K562 (cell line): ENCODE results near the gene NELL1. TPM values are rescaled to one million over a fixed set of nuclear protein-coding genes. Genes with fewer than 3 reads are reported as not detected.

Experiments
- ATAC-seq: fragments of 200-7000 bp; cut with Tn5 transposase; 3 replicates; pipeline ENCODE4 v1.9.1; 2020; ENCODE audit warnings: moderate library complexity
- BruUV-seq: library from RNA; stranded (reverse); fragments of 400-500 nt; replicated peaks from 2 replicates; lab custom pipeline; 2021; lab: Mats Ljungman, UMichigan
- CTCF ChIA-PET: fragments of 300-600 bp; formaldehyde crosslinking; extraction: SDS; loops from one replicate; lab custom pipeline; 2021; ENCODE audit warnings: low intra/inter-chr PET ratio; lab: Yijun Ruan, JAX
- POLR2A ChIA-PET: fragments of 300-600, 350-650 bp; sonication (Branson Sonifier 250); formaldehyde crosslinking; extraction: SDS; loops from one replicate; lab custom pipeline; 2021; ENCODE audit warnings: antibody characterized with exemption, inconsistent platforms; lab: Yijun Ruan, JAX
- DNase-seq, 4 experiments: peaks; one replicate each; pipeline versions ENCODE4 v3.0.0 to v3.0.0-alpha.2; 2011 to 2018; ENCODE audit warnings: low spot score in 3 of 4, mixed read lengths in 3 of 4; ENCODE audit errors: extremely low read depth in 1 of 4
- FAIRE-seq: peaks from 2 replicates; lab custom pipeline; 2011; peaks lifted over from hg19 to GRCh38; lab: Jason Lieb, UNC
- H2AFZ ChIP-seq: 2 replicates; pipeline ENCODE4 v1.6.0; 2011; ENCODE audit warnings: low read depth, low read length, control low read depth, inconsistent platforms
- H3K27ac ChIP-seq: fragments of 200-600 bp; 3 replicates; pipeline ENCODE4 v1.8.0; 2011; ENCODE audit warnings: low read depth, mild to moderate bottlenecking, control low read depth, inconsistent platforms, low read length, moderate library complexity, mixed read lengths; ENCODE audit errors: extremely low read depth
- H3K27me3 ChIP-seq, 2 experiments: fragments of 300-600 bp in 1 of 2; 2 replicates in 1 of 2; 3 replicates in 1 of 2; pipeline versions ENCODE4 v1.6.0 to v1.8.0; 2011; ENCODE audit warnings: inconsistent platforms in 2 of 2, low read length in 2 of 2, mild to moderate bottlenecking in 1 of 2, mixed read lengths in 1 of 2, moderate library complexity in 1 of 2; ENCODE audit not compliant: control insufficient read depth in 2 of 2, insufficient read depth in 2 of 2
- H3K36me3 ChIP-seq: fragments of 300-600 bp; 3 replicates; pipeline ENCODE4 v1.8.0; 2011; ENCODE audit warnings: mild to moderate bottlenecking, low read length, inconsistent platforms; ENCODE audit not compliant: control insufficient read depth, insufficient read depth
- H3K4me1 ChIP-seq, 2 experiments: fragments of 200-600 bp in 1 of 2; replicated peaks in 1 of 2; 2 replicates in 1 of 2; 3 replicates in 1 of 2; pipeline versions ENCODE4 v1.5.1 to v1.8.0; 2011; ENCODE audit warnings: inconsistent platforms in 2 of 2, low read length in 2 of 2, mild to moderate bottlenecking in 1 of 2, mixed read lengths in 1 of 2, moderate library complexity in 1 of 2; ENCODE audit not compliant: control insufficient read depth in 2 of 2, insufficient read depth in 2 of 2
- H3K4me2 ChIP-seq: 2 replicates; pipeline ENCODE4 v1.6.1; 2011; ENCODE audit warnings: low read length, control low read depth, inconsistent platforms, mixed read lengths; ENCODE audit not compliant: insufficient read depth
- H3K4me3 ChIP-seq: fragments of 200-600 bp; sonication (generic), shearing (Covaris generic); 2 replicates; pipeline ENCODE4 v1.5.1; 2016; ENCODE audit warnings: control low read depth, inconsistent platforms
- H3K79me2 ChIP-seq: fragments of 200-600 bp; 3 replicates; pipeline ENCODE4 v1.8.0; 2011; ENCODE audit warnings: low read length, inconsistent platforms; ENCODE audit not compliant: control insufficient read depth, insufficient read depth
- H3K9ac ChIP-seq, 2 experiments: 2 replicates each; pipeline versions ENCODE4 v1.6.0 to v1.6.1; 2011; ENCODE audit warnings: low read depth in 2 of 2, low read length in 2 of 2, control low read depth in 1 of 2, inconsistent platforms in 1 of 2, mild to moderate bottlenecking in 1 of 2, mixed read lengths in 1 of 2; ENCODE audit not compliant: insufficient read depth in 1 of 2
- H3K9me1 ChIP-seq: one replicate; pipeline ENCODE4 v1.6.0; 2011; ENCODE audit warnings: inconsistent platforms, mild to moderate bottlenecking, low read length, moderate library complexity; ENCODE audit not compliant: control insufficient read depth, insufficient read depth
- H3K9me3 ChIP-seq: replicated peaks from 2 replicates; pipeline ENCODE4 v1.5.1; 2011; ENCODE audit warnings: low read depth, low read length, inconsistent platforms; ENCODE audit not compliant: control insufficient read depth, insufficient read depth
- H4K20me1 ChIP-seq: replicated peaks from 2 replicates; pipeline ENCODE4 v1.6.1; 2011; ENCODE audit warnings: low read length, inconsistent platforms, mixed read lengths; ENCODE audit not compliant: control insufficient read depth, insufficient read depth
- ARID2 ChIP-seq: fragments of 450-650 bp; IDR thresholded peaks from 2 replicates; pipeline ENCODE4 v1.6.1; 2017; ENCODE audit warnings: antibody characterized with exemption, mild to moderate bottlenecking
- ASH1L ChIP-seq: fragments of 450-650 bp; IDR thresholded peaks from 2 replicates; pipeline ENCODE4 v1.6.1; 2018; ENCODE audit warnings: borderline replicate concordance, mild to moderate bottlenecking, low read depth; ENCODE audit not compliant: partially characterized antibody
- ATF1 ChIP-seq, 2 experiments: fragments of 450-650 bp in 1 of 2; IDR thresholded peaks; 2 replicates each; pipeline ENCODE4 v1.6.1; 2016; ENCODE audit warnings: missing compliant biosample characterization in 1 of 2, missing genetic modification characterization in 1 of 2
- BMI1 ChIP-seq: fragments of 150-350 bp; IDR thresholded peaks from 2 replicates; pipeline ENCODE4 v1.6.1; 2014; ENCODE audit warnings: low read length
- CCAR2 ChIP-seq: fragments of 200-400 bp; formaldehyde crosslinking; IDR thresholded peaks from 2 replicates; pipeline ENCODE4 v1.6.1; 2017; ENCODE audit warnings: mild to moderate bottlenecking, low read depth, low read length
- HDAC6 ChIP-seq: IDR thresholded peaks from 2 replicates; pipeline ENCODE4 v1.6.1; 2012; ENCODE audit warnings: low read depth, mild to moderate bottlenecking, control low read depth, inconsistent platforms, low read length, moderate library complexity
- IRF2 ChIP-seq: sonication (generic); formaldehyde crosslinking; IDR thresholded peaks from 2 replicates; pipeline ENCODE4 v1.8.1; 2022; ENCODE audit warnings: mild to moderate bottlenecking, missing genetic modification reagents
- JUND ChIP-seq, 2 experiments: IDR thresholded peaks; 2 replicates in 1 of 2; 3 replicates in 1 of 2; pipeline ENCODE4 v1.6.1; 2011; ENCODE audit warnings: borderline replicate concordance in 2 of 2, low read depth in 2 of 2, low read length in 2 of 2, improper control_type of control experiment in 1 of 2, missing biosample characterization in 1 of 2, missing genetic modification characterization in 1 of 2, missing genetic modification reagents in 1 of 2
- MIER1 ChIP-seq: fragments of 450-650 bp; IDR thresholded peaks from 2 replicates; pipeline ENCODE4 v1.6.1; 2016; ENCODE audit warnings: antibody characterized with exemption, mild to moderate bottlenecking, low read depth
- NONO ChIP-seq, 2 experiments: fragments of 200-400 bp in 1 of 2; fragments of 450-650 bp in 1 of 2; formaldehyde crosslinking in 1 of 2; IDR thresholded peaks; 2 replicates each; pipeline ENCODE4 v1.6.1; 2017; ENCODE audit warnings: low read depth in 2 of 2, mild to moderate bottlenecking in 2 of 2, moderate library complexity in 2 of 2, low read length in 1 of 2
- SAFB2 ChIP-seq: fragments of 200-400 bp; formaldehyde crosslinking; IDR thresholded peaks from 2 replicates; pipeline ENCODE4 v1.6.1; 2018; ENCODE audit warnings: borderline replicate concordance, low read length, low read depth, moderate library complexity; ENCODE audit not compliant: severe bottlenecking
- SLC30A9 ChIP-seq: fragments of 250-450 bp; sonication (Bioruptor Pico); IDR thresholded peaks from 2 replicates; pipeline ENCODE4 v1.8.0; 2022; ENCODE audit warnings: mild to moderate bottlenecking, moderate library complexity
- SOX6 ChIP-seq: fragments of 450-650 bp; IDR thresholded peaks from 2 replicates; pipeline ENCODE4 v1.6.1; 2014; ENCODE audit warnings: mild to moderate bottlenecking
- STAT6 ChIP-seq: sonication (generic); formaldehyde crosslinking; IDR thresholded peaks from 2 replicates; pipeline ENCODE4 v1.8.1; 2023; ENCODE audit warnings: mild to moderate bottlenecking, missing genetic modification reagents
- TSC22D4 ChIP-seq: fragments of 450-650 bp; IDR thresholded peaks from 2 replicates; pipeline ENCODE4 v1.6.1; 2016; ENCODE audit warnings: missing genetic modification characterization, missing biosample characterization, control low read depth
- XRCC5 ChIP-seq: fragments of 200-400 bp; formaldehyde crosslinking; IDR thresholded peaks from 2 replicates; pipeline ENCODE4 v1.6.1; 2017; ENCODE audit warnings: low read depth, mild to moderate bottlenecking, low read length
- ZC3H11A ChIP-seq: IDR thresholded peaks from 2 replicates; pipeline ENCODE4 v1.6.1; 2012; ENCODE audit warnings: low read depth, low read length, improper control_type of control experiment
- ZNF347 ChIP-seq: fragments of 450-650 bp; formaldehyde crosslinking; IDR thresholded peaks from 2 replicates; pipeline ENCODE4 v1.4.0; 2020; ENCODE audit warnings: low read depth, mild to moderate bottlenecking, moderate library complexity
- WGBS: fragments of 100-300 bp; shearing (Covaris generic); methylation state at CpG from one replicate; pipeline ENCODE4 v1.1.6; 2016; ENCODE audit warnings: low coverage, mixed read lengths; ENCODE audit not compliant: insufficient coverage; ENCODE audit errors: missing lambda C conversion rate; 5-methylcytosine and 5-hydroxymethylcytosine counted together
- in situ Hi-C: fragments of 300-500 bp; cut with MboI; formaldehyde crosslinking; loops from 4 replicates; pipeline ENCODE4 v1.15.0; 2018; ENCODE audit warnings: inconsistent platforms, mixed read lengths
- intact Hi-C: fragments of 100-400 bp; cut with micrococcal nuclease; formaldehyde crosslinking; loops from 2 replicates; pipeline ENCODE4 v1.14.2; 2022
- polyA plus RNA-seq, 8 experiments: library from polyadenylated mRNA; depleted of rRNA in 4 of 8; stranded (reverse) in 5 of 8; unstranded in 3 of 8; fragments of >200 nt; fragmentation: Nextera tagmentation in 2 of 8; fragmentation: Illumina TruSeq in 1 of 8; extraction: Ambion mirVana in 2 of 8; extraction: Trizol in 1 of 8; gene quantifications; 2 replicates each; pipeline versions ENCODE4 v1.2.1 to v1.2.3, GENCODE V29; 2011 to 2014; ENCODE audit warnings: inconsistent platforms in 1 of 8, missing spikeins in 1 of 8
- total RNA-seq, 7 experiments: library from RNA; depleted of rRNA in 6 of 7; stranded (reverse); fragments of >200 nt in 6 of 7; fragmentation: Illumina TruSeq in 2 of 7; extraction: Trizol in 2 of 7; gene quantifications; 2 replicates each; pipeline versions ENCODE4 v1.2.1 to v1.2.3, GENCODE V29; 2011 to 2021; ENCODE audit warnings: low replicate concordance in 1 of 7

Gene NELL1
- total and polyA plus RNA-seq, 9 of the 15 experiments (the other 6 are each of a cell fraction or from before 2014, with no cell fraction given), result not detected

- WGBS, result 10% methylated on average over 2 of the region's 3 CpGs
- no peaks in the 10 kb centered on the region for H3K9me1 ChIP-seq
- no peak overlapping the region for H3K27ac ChIP-seq
- POLR2A ChIA-PET, result no interaction called here
- no peaks in the 10 kb centered on the region for H3K4me1 ChIP-seq
- no peaks in the 10 kb centered on the region; the same call in 1 of the 2 replicates for H3K9me3 ChIP-seq
- CTCF ChIA-PET, result no interaction called here
- no peak overlapping the region for H3K4me3 ChIP-seq
- FAIRE-seq, result no peak
- in situ Hi-C loops, result no loop called here
- no peak overlapping the region for H3K4me2 ChIP-seq
- H3K9ac ChIP-seq, result no peak overlapping the region
- no peak for ATAC-seq
- TF ChIP-seq MIER1 (no peak), SLC30A9 (CRISPR knock-in tag) (no peak), HDAC6 (no peak), JUND (IDR thresholded peaks at IDR 0.05; ENCODE audit: borderline replicate concordance, low read depth, low read length) (no peak), JUND (tag; IDR thresholded peaks at IDR 0.05; ENCODE audit: borderline replicate concordance, low read depth, low read length) (no peak), ZC3H11A (no peak), SOX6 (no peak), ZNF347 (no peak), ASH1L (no peak), NONO (IDR thresholded peaks at IDR 0.05; ENCODE audit: low read depth in 2 of 2, low read length in 1 of 2) (no peak), CCAR2 (no peak), ARID2 (no peak), BMI1 (no peak), TSC22D4 (tag) (no peak), IRF2 (CRISPR knock-in tag) (no peak), ATF1 (CRISPR knock-in tag; IDR thresholded peaks at IDR 0.05) (no peak), ATF1 (tag; IDR thresholded peaks at IDR 0.05) (no peak), XRCC5 (no peak), SAFB2 (no peak), STAT6 (CRISPR knock-in tag) (no peak)
- TF ChIP-seq, all 486 proteins: peak for 0
- Histone ChIP-seq H3K79me2 (no peaks in the 10 kb centered on the region), H2AFZ (no peak overlapping the region), H4K20me1 (no peaks in the 10 kb centered on the region), H3K36me3 (no peaks in the 10 kb centered on the region), H3K27me3 (no peaks in the 10 kb centered on the region)
- intact Hi-C loops, result no loop called here
- no peak for DNase-seq
- no TSS peak for BruUV-seq
Measured at GRCh38 chr11:20966489-20966888, 297.1 kb downstream of the NELL1 start.
